Loucy (cell line): ENCODE results near the gene TTC23.

ENCODE experiments used
- H2AFZ ChIP-seq: fragments of 200-600 bp; sonication (generic); 2 replicates; pipeline ENCODE4 v1.6.0; 2016; ENCODE audit warnings: antibody characterized with exemption, mild to moderate bottlenecking, low read length, moderate library complexity
- H3F3A ChIP-seq: fragments of 200-600 bp; 2 replicates; pipeline ENCODE4 v1.6.0; 2016; ENCODE audit warnings: antibody characterized with exemption, low read depth, mild to moderate bottlenecking
- H3K27me3 ChIP-seq: fragments of 200-600 bp; sonication (generic); 2 replicates; pipeline ENCODE4 v1.6.1; 2014; ENCODE audit warnings: low read length, mild to moderate bottlenecking; ENCODE audit not compliant: insufficient read depth, poor library complexity, severe bottlenecking
- H3K36me3 ChIP-seq: fragments of 200-600 bp; sonication (generic); 2 replicates; pipeline ENCODE4 v1.6.1; 2016; ENCODE audit warnings: low read length; ENCODE audit not compliant: insufficient read depth
- H3K4me1 ChIP-seq: fragments of 200-600 bp; sonication (generic); 2 replicates; pipeline ENCODE4 v1.5.1; 2014; ENCODE audit warnings: low read length, mild to moderate bottlenecking; ENCODE audit not compliant: insufficient read depth, poor library complexity, severe bottlenecking
- H3K4me2 ChIP-seq: fragments of 200-600 bp; sonication (generic); 2 replicates; pipeline ENCODE4 v1.6.0; 2014; ENCODE audit warnings: antibody characterized with exemption, low read length, low read depth, mild to moderate bottlenecking; ENCODE audit not compliant: poor library complexity, severe bottlenecking
- H3K4me3 ChIP-seq: fragments of 200-600 bp; sonication (generic); 2 replicates; pipeline ENCODE4 v1.5.1; 2014; ENCODE audit warnings: low read length, mild to moderate bottlenecking, mixed read lengths; ENCODE audit not compliant: poor library complexity, severe bottlenecking
- H3K79me2 ChIP-seq: fragments of 200-600 bp; sonication (generic); 2 replicates; pipeline ENCODE4 v1.6.1; 2014; ENCODE audit warnings: low read length; ENCODE audit not compliant: insufficient read depth
- H3K9ac ChIP-seq: fragments of 200-600 bp; sonication (generic); 2 replicates; pipeline ENCODE4 v1.6.0; 2014; ENCODE audit warnings: mild to moderate bottlenecking, low read depth, low read length, moderate library complexity; ENCODE audit not compliant: poor library complexity, severe bottlenecking
- H3K9me2 ChIP-seq: fragments of 200-600 bp; sonication (generic); replicated peaks from 2 replicates; pipeline ENCODE4 v1.6.1; 2016; ENCODE audit warnings: low read depth, low read length, mixed read lengths
- H3K9me3 ChIP-seq: fragments of 200-600 bp; sonication (generic); 2 replicates; pipeline ENCODE4 v1.6.1; 2014; ENCODE audit warnings: mild to moderate bottlenecking, antibody characterized with exemption, low read length, low read depth; ENCODE audit not compliant: insufficient read depth
- H4K20me1 ChIP-seq: fragments of 200-600 bp; sonication (generic); 2 replicates; pipeline ENCODE4 v1.6.0; 2014; ENCODE audit warnings: antibody characterized with exemption, low read length, mild to moderate bottlenecking; ENCODE audit not compliant: insufficient read depth, poor library complexity, severe bottlenecking
- EZH2phosphoT487 ChIP-seq: fragments of 200-600 bp; IDR thresholded peaks from 2 replicates; pipeline ENCODE4 v1.6.1; 2018; ENCODE audit warnings: antibody characterized with exemption, mild to moderate bottlenecking, moderate library complexity, borderline replicate concordance
- TF ChIP-seq, protein P1 (sequence below): fragments of 200-600 bp; sonication (generic); conservative IDR thresholded peaks from 2 replicates; pipeline ENCODE4 v1.5.1; 2014; ENCODE audit warnings: mild to moderate bottlenecking, antibody characterized with exemption, low read length

The TTC23 gene

DNA sequence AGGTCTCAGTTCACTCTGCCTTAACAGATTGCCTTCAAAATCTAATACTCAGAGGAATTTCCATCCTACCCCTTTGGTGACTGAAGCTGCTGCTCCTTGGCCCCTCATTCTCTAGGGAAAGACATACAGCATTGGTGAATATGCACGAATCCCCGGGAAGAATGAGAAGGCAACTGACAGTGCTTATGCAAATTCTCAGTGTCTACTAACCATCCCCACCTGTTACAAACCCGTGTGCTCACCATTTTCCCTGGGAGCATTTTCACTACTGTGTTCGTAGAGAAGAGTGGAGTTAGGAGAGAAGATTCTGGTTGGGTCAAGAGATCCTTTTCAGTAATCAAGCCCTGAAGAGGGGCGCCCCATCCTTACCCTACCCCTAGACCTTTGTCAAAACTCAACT, 106.8 kb downstream of the TTC23 start:
- no peak overlapping the region for H3K4me2 ChIP-seq
- H4K20me1 ChIP-seq, result no peaks in the 10 kb centered on the region
- TF ChIP-seq EZH2phosphoT487, result no peak
- TF ChIP-seq, protein P1, sequence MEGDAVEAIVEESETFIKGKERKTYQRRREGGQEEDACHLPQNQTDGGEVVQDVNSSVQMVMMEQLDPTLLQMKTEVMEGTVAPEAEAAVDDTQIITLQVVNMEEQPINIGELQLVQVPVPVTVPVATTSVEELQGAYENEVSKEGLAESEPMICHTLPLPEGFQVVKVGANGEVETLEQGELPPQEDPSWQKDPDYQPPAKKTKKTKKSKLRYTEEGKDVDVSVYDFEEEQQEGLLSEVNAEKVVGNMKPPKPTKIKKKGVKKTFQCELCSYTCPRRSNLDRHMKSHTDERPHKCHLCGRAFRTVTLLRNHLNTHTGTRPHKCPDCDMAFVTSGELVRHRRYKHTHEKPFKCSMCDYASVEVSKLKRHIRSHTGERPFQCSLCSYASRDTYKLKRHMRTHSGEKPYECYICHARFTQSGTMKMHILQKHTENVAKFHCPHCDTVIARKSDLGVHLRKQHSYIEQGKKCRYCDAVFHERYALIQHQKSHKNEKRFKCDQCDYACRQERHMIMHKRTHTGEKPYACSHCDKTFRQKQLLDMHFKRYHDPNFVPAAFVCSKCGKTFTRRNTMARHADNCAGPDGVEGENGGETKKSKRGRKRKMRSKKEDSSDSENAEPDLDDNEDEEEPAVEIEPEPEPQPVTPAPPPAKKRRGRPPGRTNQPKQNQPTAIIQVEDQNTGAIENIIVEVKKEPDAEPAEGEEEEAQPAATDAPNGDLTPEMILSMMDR, result no peak
- H3K36me3 ChIP-seq, result no peaks in the 10 kb centered on the region
- no peaks in the 10 kb centered on the region for H3F3A ChIP-seq
- H3K79me2 ChIP-seq, result no peaks in the 10 kb centered on the region
- no peaks in the 10 kb centered on the region for H3K9me3 ChIP-seq
- H3K4me1 ChIP-seq, result no peaks in the 10 kb centered on the region
- no peaks in the 10 kb centered on the region for H3K9me2 ChIP-seq
- H3K9ac ChIP-seq, result no peak overlapping the region
- no peak overlapping the region for H2AFZ ChIP-seq
- H3K27me3 ChIP-seq, result no peaks in the 10 kb centered on the region
- no peak overlapping the region for H3K4me3 ChIP-seq

DNA sequence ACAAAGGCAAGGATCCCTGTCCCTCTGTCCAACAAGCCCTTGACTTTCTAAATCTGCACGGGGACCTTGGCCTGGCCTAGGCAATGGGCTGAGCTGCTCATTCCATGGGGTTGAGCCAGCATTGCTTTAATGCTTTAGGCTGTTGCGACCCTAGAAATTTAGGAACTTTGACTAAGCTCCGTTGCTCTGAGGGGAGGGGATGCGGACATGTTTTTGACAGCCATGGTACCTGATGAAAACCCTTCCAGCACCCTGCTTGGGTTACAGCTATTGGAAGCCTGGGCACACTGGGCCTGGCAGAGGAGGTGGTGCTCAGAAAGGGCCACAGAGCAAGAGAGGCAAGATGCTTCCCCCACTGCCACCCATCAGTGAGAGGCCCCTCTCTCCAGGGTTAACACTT, 107.4 kb downstream of the TTC23 start:
- Histone ChIP-seq H2AFZ (no peak overlapping the region), H3K4me3 (no peak overlapping the region), H4K20me1 (no peaks in the 10 kb centered on the region), H3K9me3 (no peaks in the 10 kb centered on the region), H3K4me2 (no peak overlapping the region), H3K79me2 (no peaks in the 10 kb centered on the region), H3K4me1 (no peaks in the 10 kb centered on the region), H3K9me2 (no peaks in the 10 kb centered on the region), H3K9ac (no peak overlapping the region), H3F3A (no peaks in the 10 kb centered on the region), H3K36me3 (no peaks in the 10 kb centered on the region), H3K27me3 (no peaks in the 10 kb centered on the region)
- TF ChIP-seq EZH2phosphoT487, result no peak
- TF ChIP-seq, protein P1, result no peak

GRCh38 chr15:99140590-99140989, 108.8 kb downstream of the TTC23 start:
- H3K4me1 ChIP-seq, result no peaks in the 10 kb centered on the region

More at GRCh38 chr15:99140590-99140989, 108.8 kb downstream of the TTC23 start:
- Histone ChIP-seq H3K9ac (no peak overlapping the region), H3K4me2 (no peak overlapping the region), H3K9me2 (no peaks in the 10 kb centered on the region), H3K36me3 (no peaks in the 10 kb centered on the region), H3F3A (no peaks in the 10 kb centered on the region), H3K79me2 (no peaks in the 10 kb centered on the region), H2AFZ (no peak overlapping the region), H4K20me1 (no peaks in the 10 kb centered on the region), H3K4me3 (no peak overlapping the region), H3K27me3 (no peaks in the 10 kb centered on the region), H3K9me3 (no peaks in the 10 kb centered on the region)
- TF ChIP-seq EZH2phosphoT487, result no peak
- TF ChIP-seq, protein P1, result no peak
